HUES64 (cell line): ENCODE measurements around the gene PGC.

Experiments
- H3K27ac ChIP-seq: 2 replicates; pipeline ENCODE4 v1.7.0; 2013; ENCODE audit warnings: low read depth, low read length, inconsistent platforms
- H3K27me3 ChIP-seq: 2 replicates; pipeline ENCODE4 v1.6.1; 2013; ENCODE audit warnings: mild to moderate bottlenecking, low read length; ENCODE audit not compliant: insufficient read depth
- H3K36me3 ChIP-seq: 2 replicates; pipeline ENCODE4 v1.6.1; 2013; ENCODE audit warnings: mild to moderate bottlenecking, low read length; ENCODE audit not compliant: insufficient read depth
- H3K4me1 ChIP-seq: 2 replicates; pipeline ENCODE4 v1.6.1; 2013; ENCODE audit warnings: mild to moderate bottlenecking, low read length, moderate library complexity; ENCODE audit not compliant: insufficient read depth
- H3K4me3 ChIP-seq: 2 replicates; pipeline ENCODE4 v1.5.1; 2013; ENCODE audit warnings: mild to moderate bottlenecking, low read length, moderate library complexity
- H3K9ac ChIP-seq: 2 replicates; pipeline ENCODE4 v1.6.1; 2013; ENCODE audit warnings: mild to moderate bottlenecking, low read depth, low read length
- H3K9me3 ChIP-seq: 2 replicates; pipeline ENCODE4 v1.6.1; 2013; ENCODE audit warnings: low read depth, low read length; ENCODE audit not compliant: insufficient read depth
- WGBS: fragments of 150-250, 120-280 bp; methylation state at CpG from one replicate; pipeline ENCODE4 v1.1.7; 2013; ENCODE audit warnings: missing lambda C conversion rate; 5-methylcytosine and 5-hydroxymethylcytosine counted together

PGC gene

GRCh38 chr6:41758641-41759035 is 11.4 kb upstream of the PGC start:
- Histone ChIP-seq H3K36me3 (no peaks in the 10 kb centered on the region), H3K4me1 (0 out of 2 replicates have a peak, but pooled peaks cover 3% of the 10 kb centered on the region), H3K4me3 (no peak overlapping the region), H3K27ac (no peak overlapping the region), H3K9ac (no peak overlapping the region), H3K27me3 (no peaks in the 10 kb centered on the region), H3K9me3 (no peaks in the 10 kb centered on the region)
- 94% methylated on average over 6 of the region's 6 CpGs for WGBS

GRCh38 chr6:41757931-41758640 is 10.9 kb upstream of the PGC start:
- H3K4me1 ChIP-seq, result 0 out of 2 replicates have a peak, but pooled peaks cover 3% of the 10 kb centered on the region
- no peak overlapping the region for H3K27ac ChIP-seq
- no peak overlapping the region for H3K4me3 ChIP-seq
- WGBS, result 82% methylated on average over 8 of the region's 8 CpGs
- H3K27me3 ChIP-seq, result no peaks in the 10 kb centered on the region
- H3K9ac ChIP-seq, result no peak overlapping the region
- H3K9me3 ChIP-seq, result no peaks in the 10 kb centered on the region
- H3K36me3 ChIP-seq, result no peaks in the 10 kb centered on the region

- Histone ChIP-seq H3K27ac (no peak overlapping the region), H3K9ac (no peak overlapping the region), H3K27me3 (no peaks in the 10 kb centered on the region), H3K4me1 (0 out of 2 replicates have a peak, but pooled peaks cover 3% of the 10 kb centered on the region), H3K4me3 (no peak overlapping the region), H3K36me3 (no peaks in the 10 kb centered on the region), H3K9me3 (no peaks in the 10 kb centered on the region)
- 95% methylated on average over 6 of the region's 6 CpGs for WGBS
These were observed 10.1 kb upstream of the PGC start for GRCh38 chr6:41757271-41757670.

- Histone ChIP-seq H3K9me3 (no peaks in the 10 kb centered on the region), H3K4me1 (0 out of 2 replicates have a peak, but pooled peaks cover 3% of the 10 kb centered on the region), H3K27me3 (no peaks in the 10 kb centered on the region), H3K9ac (no peak overlapping the region), H3K27ac (no peak overlapping the region), H3K36me3 (no peaks in the 10 kb centered on the region), H3K4me3 (no peak overlapping the region)
- 68% methylated on average over 13 of the region's 13 CpGs for WGBS
These were observed 9.2 kb upstream of the PGC start for GRCh38 chr6:41756354-41756753.

- Histone ChIP-seq H3K27me3 (no peaks in the 10 kb centered on the region), H3K9ac (no peak overlapping the region), H3K36me3 (no peaks in the 10 kb centered on the region), H3K4me3 (no peak overlapping the region), H3K9me3 (no peaks in the 10 kb centered on the region), H3K4me1 (0 out of 2 replicates have a peak, but pooled peaks cover 3% of the 10 kb centered on the region), H3K27ac (no peak overlapping the region)
- WGBS, result 85% methylated on average over 4 of the region's 4 CpGs
These were observed 8.7 kb upstream of the PGC start for GRCh38 chr6:41755895-41756294.

GRCh38 chr6:41750374-41750773 is 3.2 kb upstream of the PGC start:
- Histone ChIP-seq H3K27ac (no peak overlapping the region), H3K27me3 (no peaks in the 10 kb centered on the region), H3K9me3 (no peaks in the 10 kb centered on the region), H3K4me1 (no peaks in the 10 kb centered on the region), H3K36me3 (no peaks in the 10 kb centered on the region), H3K9ac (no peak overlapping the region), H3K4me3 (no peak overlapping the region)
- WGBS, result 97% methylated on average over 3 of the region's 3 CpGs

GRCh38 chr6:41748542-41748941 is 1.3 kb upstream of the PGC start:
- no peaks in the 10 kb centered on the region for H3K36me3 ChIP-seq
- H3K27ac ChIP-seq, result no peak overlapping the region
- H3K9ac ChIP-seq, result no peak overlapping the region
- H3K27me3 ChIP-seq, result no peaks in the 10 kb centered on the region
- no peaks in the 10 kb centered on the region for H3K4me1 ChIP-seq
- 94% methylated on average over 3 of the region's 3 CpGs for WGBS
- H3K4me3 ChIP-seq, result no peak overlapping the region
- no peaks in the 10 kb centered on the region for H3K9me3 ChIP-seq

GRCh38 chr6:41748102-41748477 is 893 bp upstream of the PGC start:
- Histone ChIP-seq H3K27me3 (no peaks in the 10 kb centered on the region), H3K4me3 (no peak overlapping the region), H3K4me1 (no peaks in the 10 kb centered on the region), H3K36me3 (no peaks in the 10 kb centered on the region), H3K9ac (no peak overlapping the region), H3K27ac (no peak overlapping the region), H3K9me3 (no peaks in the 10 kb centered on the region)
- 94% methylated on average over 6 of the region's 6 CpGs for WGBS

- H3K4me3 ChIP-seq, result no peak overlapping the region
- no peak overlapping the region for H3K9ac ChIP-seq
- 95% methylated on average over 10 of the region's 10 CpGs for WGBS
- H3K27me3 ChIP-seq, result no peaks in the 10 kb centered on the region
- H3K9me3 ChIP-seq, result no peaks in the 10 kb centered on the region
- H3K36me3 ChIP-seq, result no peaks in the 10 kb centered on the region
- H3K27ac ChIP-seq, result no peak overlapping the region
- no peaks in the 10 kb centered on the region for H3K4me1 ChIP-seq
These were observed 1.1 kb downstream of the PGC start for GRCh38 chr6:41746107-41746506.

- no peak overlapping the region for H3K4me3 ChIP-seq
- no peaks in the 10 kb centered on the region for H3K36me3 ChIP-seq
- no peaks in the 10 kb centered on the region for H3K9me3 ChIP-seq
- 90% methylated on average over 7 of the region's 7 CpGs for WGBS
- H3K27me3 ChIP-seq, result no peaks in the 10 kb centered on the region
- no peaks in the 10 kb centered on the region for H3K4me1 ChIP-seq
- no peak overlapping the region for H3K9ac ChIP-seq
- H3K27ac ChIP-seq, result no peak overlapping the region
These were observed 2.9 kb downstream of the PGC start for GRCh38 chr6:41744236-41744787.

- H3K27me3 ChIP-seq, result no peaks in the 10 kb centered on the region
- no peak overlapping the region for H3K27ac ChIP-seq
- no peaks in the 10 kb centered on the region for H3K9me3 ChIP-seq
- no peak overlapping the region for H3K9ac ChIP-seq
- WGBS, result 91% methylated on average over 6 of the region's 6 CpGs
- no peaks in the 10 kb centered on the region for H3K36me3 ChIP-seq
- H3K4me3 ChIP-seq, result no peak overlapping the region
- no peaks in the 10 kb centered on the region for H3K4me1 ChIP-seq
These were observed 3.6 kb downstream of the PGC start for GRCh38 chr6:41743406-41744235.
